ENCODE measurements around the gene RNU5B-1. TPM values are rescaled to one million over a fixed set of nuclear protein-coding genes. Genes with fewer than 3 reads are reported as not detected.
A peak's percentile ranks its signal among the peaks of the same experiment; 100 is the strongest.

Gene RNU5B-1
- total and polyA plus RNA-seq, 4 donors, result not detected

- Histone ChIP-seq H3K4me3 (ENCODE audit: low read depth in 1 of 3, low read length in 3 of 3) (peak within 1 kb of the TSS; percentile 70 to 74 (median 74)), H3K27me3 (ENCODE audit: control insufficient read depth in 4 of 4, insufficient read depth in 4 of 4, low read length in 3 of 4) (no peaks in the 10 kb centered on the region), H3K9ac (ENCODE audit: low read depth in 1 of 2, low read length in 2 of 2) (peak within 1 kb of the TSS; percentile 33 to 62), H3K4me1 (ENCODE audit: control insufficient read depth in 4 of 4, insufficient read depth in 4 of 4, low read length in 3 of 4) (peaks cover 0 to 16% (median 12%) of the 10 kb centered on the region in 4 donors), H3K9me3 (ENCODE audit: control insufficient read depth in 4 of 4, low read length in 3 of 4) (no peaks in the 10 kb centered on the region), H3K27ac (ENCODE audit: low read depth in 1 of 2, low read length in 2 of 2) (peak within 1 kb of the TSS; percentile 83 to 96), H3K36me3 (ENCODE audit: control insufficient read depth in 4 of 4, insufficient read depth in 3 of 4, low read depth in 1 of 4, low read length in 3 of 4) (no peaks in the 10 kb centered on the region)
- 2% methylated on average over 62 of the region's 62 CpGs for WGBS
- DNase-seq (ENCODE audit: low spot score), result peak; percentile 87
- TF ChIP-seq CTCF (IDR thresholded peaks at IDR 0.05; ENCODE audit: low read depth, low read length, missing input control), result peak; percentile 48
- TF ChIP-seq EGR1 (IDR thresholded peaks at IDR 0.05; ENCODE audit: low read depth in 2 of 2), result no peak
These were observed 17.6 kb upstream of the RNU5B-1 start, which contains the start of gene PARP16 for GRCh38 chr15:65286704-65287519. Gene PARP16, minus strand, starts transcription at chr15:65286883. Its CDS starts 457 bp downstream, at chr15:65286426.

- Histone ChIP-seq H3K9me3 (ENCODE audit: control insufficient read depth in 4 of 4, low read length in 3 of 4) (no peaks in the 10 kb centered on the region), H3K4me1 (ENCODE audit: control insufficient read depth in 4 of 4, insufficient read depth in 4 of 4, low read length in 3 of 4) (peaks cover 0 to 16% (median 12%) of the 10 kb centered on the region in 4 donors), H3K4me3 (ENCODE audit: low read depth in 1 of 3, low read length in 3 of 3) (no peak overlapping the region), H3K9ac (ENCODE audit: low read depth in 1 of 2, low read length in 2 of 2) (peak overlapping the region in 1 of 2 donors; percentile 52), H3K27ac (ENCODE audit: low read depth in 1 of 2, low read length in 2 of 2) (no peak overlapping the region), H3K27me3 (ENCODE audit: control insufficient read depth in 4 of 4, insufficient read depth in 4 of 4, low read length in 3 of 4) (no peaks in the 10 kb centered on the region), H3K36me3 (ENCODE audit: control insufficient read depth in 4 of 4, insufficient read depth in 3 of 4, low read depth in 1 of 4, low read length in 3 of 4) (no peaks in the 10 kb centered on the region)
- no peak for DNase-seq (ENCODE audit: low spot score)
- no peak for TF ChIP-seq MAX (IDR thresholded peaks at IDR 0.05)
- no peak for TF ChIP-seq HNF4G (IDR thresholded peaks at IDR 0.05)
- no peak for TF ChIP-seq NR2F2 (IDR thresholded peaks at IDR 0.05)
- no peak for TF ChIP-seq FOXA2 (IDR thresholded peaks at IDR 0.05)
- no peak for TF ChIP-seq YY1 (IDR thresholded peaks at IDR 0.05)
- TF ChIP-seq ZBTB33 (IDR thresholded peaks at IDR 0.05), result no peak
- TF ChIP-seq FOXA1 (IDR thresholded peaks at IDR 0.05), result no peak
- TF ChIP-seq TAF1 (conservative IDR thresholded peaks at IDR 0.05), result no peak
- no peak for TF ChIP-seq SP1 (IDR thresholded peaks at IDR 0.05)
- no peak for TF ChIP-seq CTCF (IDR thresholded peaks at IDR 0.05; ENCODE audit: low read depth, low read length, missing input control)
- no peak for TF ChIP-seq RXRA (IDR thresholded peaks at IDR 0.05)
- TF ChIP-seq EGR1 (IDR thresholded peaks at IDR 0.05; ENCODE audit: low read depth in 2 of 2), result no peak
- no peak for TF ChIP-seq GABPA (IDR thresholded peaks at IDR 0.05 in 1 of 2, conservative IDR thresholded peaks at IDR 0.05 in 1 of 2)
- TF ChIP-seq, protein P1, sequence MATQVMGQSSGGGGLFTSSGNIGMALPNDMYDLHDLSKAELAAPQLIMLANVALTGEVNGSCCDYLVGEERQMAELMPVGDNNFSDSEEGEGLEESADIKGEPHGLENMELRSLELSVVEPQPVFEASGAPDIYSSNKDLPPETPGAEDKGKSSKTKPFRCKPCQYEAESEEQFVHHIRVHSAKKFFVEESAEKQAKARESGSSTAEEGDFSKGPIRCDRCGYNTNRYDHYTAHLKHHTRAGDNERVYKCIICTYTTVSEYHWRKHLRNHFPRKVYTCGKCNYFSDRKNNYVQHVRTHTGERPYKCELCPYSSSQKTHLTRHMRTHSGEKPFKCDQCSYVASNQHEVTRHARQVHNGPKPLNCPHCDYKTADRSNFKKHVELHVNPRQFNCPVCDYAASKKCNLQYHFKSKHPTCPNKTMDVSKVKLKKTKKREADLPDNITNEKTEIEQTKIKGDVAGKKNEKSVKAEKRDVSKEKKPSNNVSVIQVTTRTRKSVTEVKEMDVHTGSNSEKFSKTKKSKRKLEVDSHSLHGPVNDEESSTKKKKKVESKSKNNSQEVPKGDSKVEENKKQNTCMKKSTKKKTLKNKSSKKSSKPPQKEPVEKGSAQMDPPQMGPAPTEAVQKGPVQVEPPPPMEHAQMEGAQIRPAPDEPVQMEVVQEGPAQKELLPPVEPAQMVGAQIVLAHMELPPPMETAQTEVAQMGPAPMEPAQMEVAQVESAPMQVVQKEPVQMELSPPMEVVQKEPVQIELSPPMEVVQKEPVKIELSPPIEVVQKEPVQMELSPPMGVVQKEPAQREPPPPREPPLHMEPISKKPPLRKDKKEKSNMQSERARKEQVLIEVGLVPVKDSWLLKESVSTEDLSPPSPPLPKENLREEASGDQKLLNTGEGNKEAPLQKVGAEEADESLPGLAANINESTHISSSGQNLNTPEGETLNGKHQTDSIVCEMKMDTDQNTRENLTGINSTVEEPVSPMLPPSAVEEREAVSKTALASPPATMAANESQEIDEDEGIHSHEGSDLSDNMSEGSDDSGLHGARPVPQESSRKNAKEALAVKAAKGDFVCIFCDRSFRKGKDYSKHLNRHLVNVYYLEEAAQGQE (IDR thresholded peaks at IDR 0.05), result no peak
- no peak for TF ChIP-seq JUND (IDR thresholded peaks at IDR 0.05)
- TF ChIP-seq RAD21 (IDR thresholded peaks at IDR 0.05), result no peak
- 97% methylated on average over 3 of the region's 3 CpGs for WGBS
These were observed 17.0 kb upstream of the RNU5B-1 start for GRCh38 chr15:65287520-65287855.

Data from liver (tissue), 9 donors.